ENCODE measurements around the gene U2AF2. TPM values are rescaled to one million over a fixed set of nuclear protein-coding genes. Genes with fewer than 3 reads are reported as not detected.

Gene U2AF2
- polyA plus RNA-seq, 1 donor (not counting 4 experiments of a cell fraction or from before 2014, with no cell fraction given): 109 TPM

- no peak for DNase-seq (ENCODE audit: low read depth, low spot score)
- H3K4me2 ChIP-seq (ENCODE audit: control insufficient read depth, extremely low read depth, insufficient read depth, low read depth, low read length): peak within 1 kb of the TSS; percentile 90
- H3K4me3 ChIP-seq (ENCODE audit: control insufficient read depth in 2 of 3, extremely low read depth in 1 of 3, insufficient read depth in 2 of 3, low read depth in 1 of 3, low read length in 3 of 3): peak within 1 kb of the TSS; percentile 74 to 92 (median 84)
- H3K4me1 ChIP-seq (ENCODE audit: control insufficient read depth, extremely low read depth, insufficient read depth, low read length): peaks cover 39% of the 10 kb centered on the region
- H3K9ac ChIP-seq (ENCODE audit: control insufficient read depth, extremely low read depth, insufficient read depth, low read length): peak within 1 kb of the TSS; percentile 88
- peak within 1 kb of the TSS; percentile 67 for H3K27ac ChIP-seq (ENCODE audit: control insufficient read depth, insufficient read depth, low read length)
- dilution Hi-C loops (cut with MboI; ENCODE audit: extremely low pct_ligation_motif_present, low sequenced_read_pairs): no loop called here
- FAIRE-seq: no peak
- peaks cover 57% of the 10 kb centered on the region for H3K79me2 ChIP-seq (ENCODE audit: control insufficient read depth, insufficient read depth, low read length)
- peak within 1 kb of the TSS; percentile 69 for H2AFZ ChIP-seq (ENCODE audit: control insufficient read depth, low read length)
- TF ChIP-seq, protein P1, sequence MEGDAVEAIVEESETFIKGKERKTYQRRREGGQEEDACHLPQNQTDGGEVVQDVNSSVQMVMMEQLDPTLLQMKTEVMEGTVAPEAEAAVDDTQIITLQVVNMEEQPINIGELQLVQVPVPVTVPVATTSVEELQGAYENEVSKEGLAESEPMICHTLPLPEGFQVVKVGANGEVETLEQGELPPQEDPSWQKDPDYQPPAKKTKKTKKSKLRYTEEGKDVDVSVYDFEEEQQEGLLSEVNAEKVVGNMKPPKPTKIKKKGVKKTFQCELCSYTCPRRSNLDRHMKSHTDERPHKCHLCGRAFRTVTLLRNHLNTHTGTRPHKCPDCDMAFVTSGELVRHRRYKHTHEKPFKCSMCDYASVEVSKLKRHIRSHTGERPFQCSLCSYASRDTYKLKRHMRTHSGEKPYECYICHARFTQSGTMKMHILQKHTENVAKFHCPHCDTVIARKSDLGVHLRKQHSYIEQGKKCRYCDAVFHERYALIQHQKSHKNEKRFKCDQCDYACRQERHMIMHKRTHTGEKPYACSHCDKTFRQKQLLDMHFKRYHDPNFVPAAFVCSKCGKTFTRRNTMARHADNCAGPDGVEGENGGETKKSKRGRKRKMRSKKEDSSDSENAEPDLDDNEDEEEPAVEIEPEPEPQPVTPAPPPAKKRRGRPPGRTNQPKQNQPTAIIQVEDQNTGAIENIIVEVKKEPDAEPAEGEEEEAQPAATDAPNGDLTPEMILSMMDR (optimal IDR thresholded peaks at IDR 0.05 in 1 of 3, IDR thresholded peaks at IDR 0.05 in 1 of 3, conservative IDR thresholded peaks at IDR 0.05 in 1 of 3; ENCODE audit: extremely low read depth in 1 of 3, insufficient read depth in 2 of 3, low read length in 3 of 3): no peak
- TF ChIP-seq EZH2 (IDR thresholded peaks at IDR 0.05; ENCODE audit: low read length): no peak
- peaks cover 7 to 16% of the 10 kb centered on the region in 2 experiments for H3K36me3 ChIP-seq (ENCODE audit: control insufficient read depth in 2 of 2, extremely low read depth in 1 of 2, insufficient read depth in 2 of 2, low read length in 2 of 2)
- H3K9me1 ChIP-seq (ENCODE audit: control insufficient read depth, extremely low read depth, insufficient read depth, low read length): peaks cover 2% of the 10 kb centered on the region
- H3K9me3 ChIP-seq (ENCODE audit: control insufficient read depth, low read depth, low read length): no peaks in the 10 kb centered on the region
- no peaks in the 10 kb centered on the region for H3K27me3 ChIP-seq (ENCODE audit: control insufficient read depth, extremely low read depth, insufficient read depth, low read length)
- no peaks in the 10 kb centered on the region for H4K20me1 ChIP-seq (ENCODE audit: control insufficient read depth, extremely low read depth, insufficient read depth, low read length)
These were observed 14.0 kb upstream of the U2AF2 start, which contains the start of gene ZNF580 for GRCh38 chr19:55640577-55641425. ZNF580 (plus strand) TSS chr19:55641002; CDS start chr19:55642509, 1,507 bp downstream.

GRCh38 chr19:55641426-55642152 is 13.2 kb upstream of the U2AF2 start:
- DNase-seq (ENCODE audit: low read depth, low spot score): no peak

More at GRCh38 chr19:55641426-55642152, 13.2 kb upstream of the U2AF2 start:
- no peaks in the 10 kb centered on the region for H3K9me3 ChIP-seq (ENCODE audit: control insufficient read depth, low read depth, low read length)
- H3K36me3 ChIP-seq (ENCODE audit: control insufficient read depth in 2 of 2, extremely low read depth in 1 of 2, insufficient read depth in 2 of 2, low read length in 2 of 2): peaks cover 7 to 16% of the 10 kb centered on the region in 2 experiments
- FAIRE-seq: no peak
- peak overlapping the region; percentile 88 for H3K9ac ChIP-seq (ENCODE audit: control insufficient read depth, extremely low read depth, insufficient read depth, low read length)
- TF ChIP-seq EZH2 (IDR thresholded peaks at IDR 0.05; ENCODE audit: low read length): no peak
- TF ChIP-seq, protein P1 (optimal IDR thresholded peaks at IDR 0.05 in 1 of 3, IDR thresholded peaks at IDR 0.05 in 1 of 3, conservative IDR thresholded peaks at IDR 0.05 in 1 of 3; ENCODE audit: extremely low read depth in 1 of 3, insufficient read depth in 2 of 3, low read length in 3 of 3): no peak
- dilution Hi-C loops (cut with MboI; ENCODE audit: extremely low pct_ligation_motif_present, low sequenced_read_pairs): no loop called here
- H3K79me2 ChIP-seq (ENCODE audit: control insufficient read depth, insufficient read depth, low read length): peaks cover 51% of the 10 kb centered on the region
- peaks cover 32% of the 10 kb centered on the region for H3K4me1 ChIP-seq (ENCODE audit: control insufficient read depth, extremely low read depth, insufficient read depth, low read length)
- H3K9me1 ChIP-seq (ENCODE audit: control insufficient read depth, extremely low read depth, insufficient read depth, low read length): no peaks in the 10 kb centered on the region
- H3K4me2 ChIP-seq (ENCODE audit: control insufficient read depth, extremely low read depth, insufficient read depth, low read depth, low read length): peak overlapping the region; percentile 90
- H3K27ac ChIP-seq (ENCODE audit: control insufficient read depth, insufficient read depth, low read length): peak overlapping the region; percentile 67
- H4K20me1 ChIP-seq (ENCODE audit: control insufficient read depth, extremely low read depth, insufficient read depth, low read length): no peaks in the 10 kb centered on the region
- H2AFZ ChIP-seq (ENCODE audit: control insufficient read depth, low read length): no peak overlapping the region
- H3K4me3 ChIP-seq (ENCODE audit: control insufficient read depth in 2 of 3, extremely low read depth in 1 of 3, insufficient read depth in 2 of 3, low read depth in 1 of 3, low read length in 3 of 3): peak overlapping the region; percentile 74 to 92 (median 90)
- no peaks in the 10 kb centered on the region for H3K27me3 ChIP-seq (ENCODE audit: control insufficient read depth, extremely low read depth, insufficient read depth, low read length)

All from keratinocyte (primary cell).